ENCODE measurements around the gene TNFRSF25. TPM values are rescaled to one million over a fixed set of nuclear protein-coding genes. Genes with fewer than 3 reads are reported as not detected.
A peak's percentile ranks its signal among the peaks of the same experiment; 100 is the strongest.

Gene TNFRSF25
- total RNA-seq, 1 experiment from 2014 or later = 19.5 TPM

DNA sequence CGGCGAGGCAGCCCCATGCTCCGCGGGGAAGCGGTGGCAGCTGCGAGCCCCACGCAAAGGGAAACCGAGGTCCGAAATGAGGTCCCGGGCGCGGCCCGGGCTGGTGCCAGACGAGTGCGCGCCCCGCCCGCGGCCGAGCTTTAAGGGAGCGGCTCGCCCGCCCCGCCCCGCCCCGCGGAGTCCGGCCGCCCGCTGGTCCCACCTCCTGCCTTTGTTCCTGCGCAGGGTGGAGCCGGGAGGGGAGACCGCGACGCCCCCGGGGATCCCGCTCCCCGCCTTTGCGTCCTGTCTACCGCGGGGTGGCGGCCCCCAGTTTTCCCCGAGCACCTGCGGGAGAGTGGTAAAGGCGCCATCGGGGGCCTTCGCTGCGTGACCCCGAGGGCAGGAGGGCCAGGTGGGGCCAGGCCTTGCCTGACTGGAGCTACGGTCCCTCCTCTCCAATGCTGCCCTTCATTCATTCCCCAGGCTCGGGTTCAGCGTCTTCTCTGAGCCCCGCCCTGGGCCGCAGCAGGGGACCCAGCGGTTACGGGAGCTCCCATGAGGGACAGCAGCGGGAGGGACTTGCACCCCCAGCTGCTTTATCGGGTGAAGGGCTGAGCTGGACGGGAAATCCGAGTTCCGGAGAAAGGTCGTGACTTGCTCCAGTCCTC is 46.0 kb downstream of the TNFRSF25 start, which contains the start of gene HES2:
Gene HES2, minus strand, starts transcription at position 116 of the 650 bp plus-strand sequence. Its CDS starts 99 bp downstream, at position 17.
- Mint-ChIP-seq H3K36me3 (no peaks in the 10 kb centered on the region), H3K4me1 (peaks cover 17% of the 10 kb centered on the region), H3K9me3 (no peaks in the 10 kb centered on the region), H3K27ac (no peak within 1 kb of the TSS), H3K27me3 (ENCODE audit: low read depth) (peaks cover 93% of the 10 kb centered on the region), H3K4me3 (peak within 1 kb of the TSS; percentile 62)
- POLR2A ChIA-PET = interaction anchor here (1.0 to 1.3 kb wide), 2 partner anchors 34 to 175 kb away, joined by 3 read pairs; no protein-coding TSS in a partner anchor
- CTCF ChIA-PET = interaction anchor here (0.5 to 6.9 kb wide), 32 partner anchors 10 to 1701 kb away, joined by 3 to 281 read pairs (median 4); partner anchors contain the start of genes ACOT7, HES3 and RNF207
- peak; percentile 15 for ATAC-seq
- peak; percentile 59 for DNase-seq (ENCODE audit: low spot score)
- peak; percentile 11; the same call in 1 of the 2 replicates for TF ChIP-seq SP1 (CRISPR knock-in tag; conservative IDR thresholded peaks at IDR 0.05)
- TF ChIP-seq, protein P1, sequence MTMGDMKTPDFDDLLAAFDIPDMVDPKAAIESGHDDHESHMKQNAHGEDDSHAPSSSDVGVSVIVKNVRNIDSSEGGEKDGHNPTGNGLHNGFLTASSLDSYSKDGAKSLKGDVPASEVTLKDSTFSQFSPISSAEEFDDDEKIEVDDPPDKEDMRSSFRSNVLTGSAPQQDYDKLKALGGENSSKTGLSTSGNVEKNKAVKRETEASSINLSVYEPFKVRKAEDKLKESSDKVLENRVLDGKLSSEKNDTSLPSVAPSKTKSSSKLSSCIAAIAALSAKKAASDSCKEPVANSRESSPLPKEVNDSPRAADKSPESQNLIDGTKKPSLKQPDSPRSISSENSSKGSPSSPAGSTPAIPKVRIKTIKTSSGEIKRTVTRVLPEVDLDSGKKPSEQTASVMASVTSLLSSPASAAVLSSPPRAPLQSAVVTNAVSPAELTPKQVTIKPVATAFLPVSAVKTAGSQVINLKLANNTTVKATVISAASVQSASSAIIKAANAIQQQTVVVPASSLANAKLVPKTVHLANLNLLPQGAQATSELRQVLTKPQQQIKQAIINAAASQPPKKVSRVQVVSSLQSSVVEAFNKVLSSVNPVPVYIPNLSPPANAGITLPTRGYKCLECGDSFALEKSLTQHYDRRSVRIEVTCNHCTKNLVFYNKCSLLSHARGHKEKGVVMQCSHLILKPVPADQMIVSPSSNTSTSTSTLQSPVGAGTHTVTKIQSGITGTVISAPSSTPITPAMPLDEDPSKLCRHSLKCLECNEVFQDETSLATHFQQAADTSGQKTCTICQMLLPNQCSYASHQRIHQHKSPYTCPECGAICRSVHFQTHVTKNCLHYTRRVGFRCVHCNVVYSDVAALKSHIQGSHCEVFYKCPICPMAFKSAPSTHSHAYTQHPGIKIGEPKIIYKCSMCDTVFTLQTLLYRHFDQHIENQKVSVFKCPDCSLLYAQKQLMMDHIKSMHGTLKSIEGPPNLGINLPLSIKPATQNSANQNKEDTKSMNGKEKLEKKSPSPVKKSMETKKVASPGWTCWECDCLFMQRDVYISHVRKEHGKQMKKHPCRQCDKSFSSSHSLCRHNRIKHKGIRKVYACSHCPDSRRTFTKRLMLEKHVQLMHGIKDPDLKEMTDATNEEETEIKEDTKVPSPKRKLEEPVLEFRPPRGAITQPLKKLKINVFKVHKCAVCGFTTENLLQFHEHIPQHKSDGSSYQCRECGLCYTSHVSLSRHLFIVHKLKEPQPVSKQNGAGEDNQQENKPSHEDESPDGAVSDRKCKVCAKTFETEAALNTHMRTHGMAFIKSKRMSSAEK (CRISPR knock-in tag; IDR thresholded peaks at IDR 0.05; ENCODE audit: borderline replicate concordance) = no peak
- no peak for TF ChIP-seq MYBL2 (CRISPR knock-in tag; IDR thresholded peaks at IDR 0.05)
- no peak for TF ChIP-seq ATF1 (CRISPR knock-in tag; IDR thresholded peaks at IDR 0.05)
- TF ChIP-seq HMGA2 (CRISPR knock-in tag; IDR thresholded peaks at IDR 0.05) = no peak
- TF ChIP-seq FOXK1 (CRISPR knock-in tag; IDR thresholded peaks at IDR 0.05) = no peak
- no peak for TF ChIP-seq GRHL2 (CRISPR knock-in tag; IDR thresholded peaks at IDR 0.05; ENCODE audit: insufficient replicate concordance, severe bottlenecking)
- TF ChIP-seq, protein P2, sequence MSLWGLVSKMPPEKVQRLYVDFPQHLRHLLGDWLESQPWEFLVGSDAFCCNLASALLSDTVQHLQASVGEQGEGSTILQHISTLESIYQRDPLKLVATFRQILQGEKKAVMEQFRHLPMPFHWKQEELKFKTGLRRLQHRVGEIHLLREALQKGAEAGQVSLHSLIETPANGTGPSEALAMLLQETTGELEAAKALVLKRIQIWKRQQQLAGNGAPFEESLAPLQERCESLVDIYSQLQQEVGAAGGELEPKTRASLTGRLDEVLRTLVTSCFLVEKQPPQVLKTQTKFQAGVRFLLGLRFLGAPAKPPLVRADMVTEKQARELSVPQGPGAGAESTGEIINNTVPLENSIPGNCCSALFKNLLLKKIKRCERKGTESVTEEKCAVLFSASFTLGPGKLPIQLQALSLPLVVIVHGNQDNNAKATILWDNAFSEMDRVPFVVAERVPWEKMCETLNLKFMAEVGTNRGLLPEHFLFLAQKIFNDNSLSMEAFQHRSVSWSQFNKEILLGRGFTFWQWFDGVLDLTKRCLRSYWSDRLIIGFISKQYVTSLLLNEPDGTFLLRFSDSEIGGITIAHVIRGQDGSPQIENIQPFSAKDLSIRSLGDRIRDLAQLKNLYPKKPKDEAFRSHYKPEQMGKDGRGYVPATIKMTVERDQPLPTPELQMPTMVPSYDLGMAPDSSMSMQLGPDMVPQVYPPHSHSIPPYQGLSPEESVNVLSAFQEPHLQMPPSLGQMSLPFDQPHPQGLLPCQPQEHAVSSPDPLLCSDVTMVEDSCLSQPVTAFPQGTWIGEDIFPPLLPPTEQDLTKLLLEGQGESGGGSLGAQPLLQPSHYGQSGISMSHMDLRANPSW (CRISPR knock-in tag; conservative IDR thresholded peaks at IDR 0.05; ENCODE audit: low read depth) = no peak
- TF ChIP-seq, protein P3, sequence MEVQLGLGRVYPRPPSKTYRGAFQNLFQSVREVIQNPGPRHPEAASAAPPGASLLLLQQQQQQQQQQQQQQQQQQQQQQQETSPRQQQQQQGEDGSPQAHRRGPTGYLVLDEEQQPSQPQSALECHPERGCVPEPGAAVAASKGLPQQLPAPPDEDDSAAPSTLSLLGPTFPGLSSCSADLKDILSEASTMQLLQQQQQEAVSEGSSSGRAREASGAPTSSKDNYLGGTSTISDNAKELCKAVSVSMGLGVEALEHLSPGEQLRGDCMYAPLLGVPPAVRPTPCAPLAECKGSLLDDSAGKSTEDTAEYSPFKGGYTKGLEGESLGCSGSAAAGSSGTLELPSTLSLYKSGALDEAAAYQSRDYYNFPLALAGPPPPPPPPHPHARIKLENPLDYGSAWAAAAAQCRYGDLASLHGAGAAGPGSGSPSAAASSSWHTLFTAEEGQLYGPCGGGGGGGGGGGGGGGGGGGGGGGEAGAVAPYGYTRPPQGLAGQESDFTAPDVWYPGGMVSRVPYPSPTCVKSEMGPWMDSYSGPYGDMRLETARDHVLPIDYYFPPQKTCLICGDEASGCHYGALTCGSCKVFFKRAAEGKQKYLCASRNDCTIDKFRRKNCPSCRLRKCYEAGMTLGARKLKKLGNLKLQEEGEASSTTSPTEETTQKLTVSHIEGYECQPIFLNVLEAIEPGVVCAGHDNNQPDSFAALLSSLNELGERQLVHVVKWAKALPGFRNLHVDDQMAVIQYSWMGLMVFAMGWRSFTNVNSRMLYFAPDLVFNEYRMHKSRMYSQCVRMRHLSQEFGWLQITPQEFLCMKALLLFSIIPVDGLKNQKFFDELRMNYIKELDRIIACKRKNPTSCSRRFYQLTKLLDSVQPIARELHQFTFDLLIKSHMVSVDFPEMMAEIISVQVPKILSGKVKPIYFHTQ (CRISPR knock-in tag; IDR thresholded peaks at IDR 0.05) = no peak
- TF ChIP-seq RORB (CRISPR knock-in tag; IDR thresholded peaks at IDR 0.05) = no peak
- no peak for TF ChIP-seq EMX1 (CRISPR knock-in tag; IDR thresholded peaks at IDR 0.05)
- TF ChIP-seq, protein P4, sequence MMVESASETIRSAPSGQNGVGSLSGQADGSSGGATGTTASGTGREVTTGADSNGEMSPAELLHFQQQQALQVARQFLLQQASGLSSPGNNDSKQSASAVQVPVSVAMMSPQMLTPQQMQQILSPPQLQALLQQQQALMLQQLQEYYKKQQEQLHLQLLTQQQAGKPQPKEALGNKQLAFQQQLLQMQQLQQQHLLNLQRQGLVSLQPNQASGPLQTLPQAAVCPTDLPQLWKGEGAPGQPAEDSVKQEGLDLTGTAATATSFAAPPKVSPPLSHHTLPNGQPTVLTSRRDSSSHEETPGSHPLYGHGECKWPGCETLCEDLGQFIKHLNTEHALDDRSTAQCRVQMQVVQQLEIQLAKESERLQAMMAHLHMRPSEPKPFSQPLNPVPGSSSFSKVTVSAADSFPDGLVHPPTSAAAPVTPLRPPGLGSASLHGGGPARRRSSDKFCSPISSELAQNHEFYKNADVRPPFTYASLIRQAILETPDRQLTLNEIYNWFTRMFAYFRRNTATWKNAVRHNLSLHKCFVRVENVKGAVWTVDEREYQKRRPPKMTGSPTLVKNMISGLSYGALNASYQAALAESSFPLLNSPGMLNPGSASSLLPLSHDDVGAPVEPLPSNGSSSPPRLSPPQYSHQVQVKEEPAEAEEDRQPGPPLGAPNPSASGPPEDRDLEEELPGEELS (CRISPR knock-in tag; IDR thresholded peaks at IDR 0.05) = no peak
- TF ChIP-seq, protein P5, sequence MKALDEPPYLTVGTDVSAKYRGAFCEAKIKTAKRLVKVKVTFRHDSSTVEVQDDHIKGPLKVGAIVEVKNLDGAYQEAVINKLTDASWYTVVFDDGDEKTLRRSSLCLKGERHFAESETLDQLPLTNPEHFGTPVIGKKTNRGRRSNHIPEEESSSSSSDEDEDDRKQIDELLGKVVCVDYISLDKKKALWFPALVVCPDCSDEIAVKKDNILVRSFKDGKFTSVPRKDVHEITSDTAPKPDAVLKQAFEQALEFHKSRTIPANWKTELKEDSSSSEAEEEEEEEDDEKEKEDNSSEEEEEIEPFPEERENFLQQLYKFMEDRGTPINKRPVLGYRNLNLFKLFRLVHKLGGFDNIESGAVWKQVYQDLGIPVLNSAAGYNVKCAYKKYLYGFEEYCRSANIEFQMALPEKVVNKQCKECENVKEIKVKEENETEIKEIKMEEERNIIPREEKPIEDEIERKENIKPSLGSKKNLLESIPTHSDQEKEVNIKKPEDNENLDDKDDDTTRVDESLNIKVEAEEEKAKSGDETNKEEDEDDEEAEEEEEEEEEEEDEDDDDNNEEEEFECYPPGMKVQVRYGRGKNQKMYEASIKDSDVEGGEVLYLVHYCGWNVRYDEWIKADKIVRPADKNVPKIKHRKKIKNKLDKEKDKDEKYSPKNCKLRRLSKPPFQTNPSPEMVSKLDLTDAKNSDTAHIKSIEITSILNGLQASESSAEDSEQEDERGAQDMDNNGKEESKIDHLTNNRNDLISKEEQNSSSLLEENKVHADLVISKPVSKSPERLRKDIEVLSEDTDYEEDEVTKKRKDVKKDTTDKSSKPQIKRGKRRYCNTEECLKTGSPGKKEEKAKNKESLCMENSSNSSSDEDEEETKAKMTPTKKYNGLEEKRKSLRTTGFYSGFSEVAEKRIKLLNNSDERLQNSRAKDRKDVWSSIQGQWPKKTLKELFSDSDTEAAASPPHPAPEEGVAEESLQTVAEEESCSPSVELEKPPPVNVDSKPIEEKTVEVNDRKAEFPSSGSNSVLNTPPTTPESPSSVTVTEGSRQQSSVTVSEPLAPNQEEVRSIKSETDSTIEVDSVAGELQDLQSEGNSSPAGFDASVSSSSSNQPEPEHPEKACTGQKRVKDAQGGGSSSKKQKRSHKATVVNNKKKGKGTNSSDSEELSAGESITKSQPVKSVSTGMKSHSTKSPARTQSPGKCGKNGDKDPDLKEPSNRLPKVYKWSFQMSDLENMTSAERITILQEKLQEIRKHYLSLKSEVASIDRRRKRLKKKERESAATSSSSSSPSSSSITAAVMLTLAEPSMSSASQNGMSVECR (CRISPR knock-in tag; IDR thresholded peaks at IDR 0.05; ENCODE audit: borderline replicate concordance) = 0 out of 2 replicates have a peak, but pooled peaks have one; percentile 31
- TF ChIP-seq SMAD4 (CRISPR knock-in tag; IDR thresholded peaks at IDR 0.05) = no peak
- no peak for TF ChIP-seq FOXJ3 (CRISPR knock-in tag; IDR thresholded peaks at IDR 0.05; ENCODE audit: borderline replicate concordance)
- TF ChIP-seq, protein P6, sequence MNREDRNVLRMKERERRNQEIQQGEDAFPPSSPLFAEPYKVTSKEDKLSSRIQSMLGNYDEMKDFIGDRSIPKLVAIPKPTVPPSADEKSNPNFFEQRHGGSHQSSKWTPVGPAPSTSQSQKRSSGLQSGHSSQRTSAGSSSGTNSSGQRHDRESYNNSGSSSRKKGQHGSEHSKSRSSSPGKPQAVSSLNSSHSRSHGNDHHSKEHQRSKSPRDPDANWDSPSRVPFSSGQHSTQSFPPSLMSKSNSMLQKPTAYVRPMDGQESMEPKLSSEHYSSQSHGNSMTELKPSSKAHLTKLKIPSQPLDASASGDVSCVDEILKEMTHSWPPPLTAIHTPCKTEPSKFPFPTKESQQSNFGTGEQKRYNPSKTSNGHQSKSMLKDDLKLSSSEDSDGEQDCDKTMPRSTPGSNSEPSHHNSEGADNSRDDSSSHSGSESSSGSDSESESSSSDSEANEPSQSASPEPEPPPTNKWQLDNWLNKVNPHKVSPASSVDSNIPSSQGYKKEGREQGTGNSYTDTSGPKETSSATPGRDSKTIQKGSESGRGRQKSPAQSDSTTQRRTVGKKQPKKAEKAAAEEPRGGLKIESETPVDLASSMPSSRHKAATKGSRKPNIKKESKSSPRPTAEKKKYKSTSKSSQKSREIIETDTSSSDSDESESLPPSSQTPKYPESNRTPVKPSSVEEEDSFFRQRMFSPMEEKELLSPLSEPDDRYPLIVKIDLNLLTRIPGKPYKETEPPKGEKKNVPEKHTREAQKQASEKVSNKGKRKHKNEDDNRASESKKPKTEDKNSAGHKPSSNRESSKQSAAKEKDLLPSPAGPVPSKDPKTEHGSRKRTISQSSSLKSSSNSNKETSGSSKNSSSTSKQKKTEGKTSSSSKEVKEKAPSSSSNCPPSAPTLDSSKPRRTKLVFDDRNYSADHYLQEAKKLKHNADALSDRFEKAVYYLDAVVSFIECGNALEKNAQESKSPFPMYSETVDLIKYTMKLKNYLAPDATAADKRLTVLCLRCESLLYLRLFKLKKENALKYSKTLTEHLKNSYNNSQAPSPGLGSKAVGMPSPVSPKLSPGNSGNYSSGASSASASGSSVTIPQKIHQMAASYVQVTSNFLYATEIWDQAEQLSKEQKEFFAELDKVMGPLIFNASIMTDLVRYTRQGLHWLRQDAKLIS (CRISPR knock-in tag; IDR thresholded peaks at IDR 0.05; ENCODE audit: borderline replicate concordance) = no peak
